Right atrium auricular region (tissue), 2 donors: ENCODE results near the gene HOXA10. TPM values are rescaled to one million over a fixed set of nuclear protein-coding genes. Genes with fewer than 3 reads are reported as not detected.

Experiments
- DNase-seq: peaks from one replicate; pipeline ENCODE4 v3.0.0-alpha.2; 2019; ENCODE audit warnings: low spot score
- H3K27ac ChIP-seq, 2 donors: fragments of 200-600 bp; sonication (generic); 1 replicate in 1 of 2; 2 replicates in 1 of 2; pipeline ENCODE4 v1.5.1; 2016 to 2019
- H3K27me3 ChIP-seq, 2 donors: fragments of 200-600 bp; sonication (generic); one replicate each; pipeline versions ENCODE4 v1.5.1 to v1.6.0; 2017 to 2019
- H3K36me3 ChIP-seq: fragments of 200-600 bp; sonication (generic); one replicate; pipeline ENCODE4 v1.5.1; 2016
- H3K4me1 ChIP-seq, 2 donors: fragments of 200-600 bp; sonication (generic); one replicate each; pipeline versions ENCODE4 v1.5.1 to v1.6.0; 2017 to 2019
- H3K4me3 ChIP-seq, 2 donors: fragments of 200-600 bp; sonication (generic); 1 replicate in 1 of 2; 2 replicates in 1 of 2; pipeline ENCODE4 v1.5.1; 2017 to 2019; ENCODE audit warnings: mild to moderate bottlenecking in 1 of 2, moderate library complexity in 1 of 2
- H3K9me3 ChIP-seq, 2 donors: fragments of 200-600 bp; sonication (generic); one replicate each; pipeline ENCODE4 v1.5.1; 2019
- total RNA-seq, 2 donors: library from RNA; depleted of rRNA; stranded (reverse); fragments of >200 nt; gene quantifications; one replicate each; pipeline ENCODE4 v1.1.0, GENCODE V29; 2016
- TF ChIP-seq, protein P1 (sequence below), 2 donors: fragments of 200-600 bp; sonication (generic); IDR thresholded peaks; one replicate each; pipeline ENCODE4 v1.5.1; 2019; ENCODE audit warnings: antibody characterized with exemption in 2 of 2

The HOXA10 gene
- total RNA-seq, 2 donors from 2014 or later, result not detected

DNA sequence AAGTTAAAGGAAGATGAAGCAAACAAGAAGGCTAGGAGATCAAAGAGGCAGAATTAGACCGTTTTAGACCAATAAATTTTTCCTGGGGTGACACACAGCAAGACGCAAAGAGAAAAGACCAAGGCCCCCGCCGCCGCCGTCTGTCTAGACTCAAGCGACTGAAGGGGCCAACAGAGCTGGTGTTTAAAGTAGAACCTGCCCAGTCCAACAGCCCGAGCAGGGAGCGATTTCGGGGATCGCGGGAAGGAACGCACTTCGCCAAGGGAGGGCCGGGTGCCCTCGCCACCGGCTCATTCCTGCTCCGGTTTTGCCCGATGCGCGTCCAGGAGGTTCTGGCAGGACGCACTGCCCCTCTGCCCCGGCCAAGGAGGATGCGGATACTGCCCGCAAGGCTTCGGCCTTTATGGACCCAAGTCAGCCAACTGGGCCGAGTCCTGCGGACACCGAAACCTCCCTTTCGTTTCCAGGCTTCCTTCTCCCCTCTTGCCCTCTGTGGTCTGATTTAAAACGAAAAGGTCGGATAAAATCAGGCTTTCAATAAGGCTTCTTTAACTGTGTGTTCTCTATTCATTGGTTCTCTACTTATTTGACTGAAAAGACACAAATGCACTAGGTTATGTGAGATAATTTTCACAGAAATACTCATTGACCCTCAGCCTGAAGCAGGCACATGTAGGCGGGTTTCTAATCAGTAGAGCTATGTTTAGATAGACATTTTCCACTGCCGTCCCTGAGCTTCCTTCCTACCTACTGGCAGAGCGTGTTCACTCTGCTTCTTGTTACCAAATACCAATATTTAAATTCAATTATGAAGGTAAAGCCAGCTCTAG is 15.5 kb downstream of the HOXA10 start:
- Histone ChIP-seq H3K27me3 (peaks cover 47 to 82% of the 10 kb centered on the region in 2 donors), H3K9me3 (no peaks in the 10 kb centered on the region), H3K4me3 (no peak overlapping the region), H3K27ac (no peak overlapping the region), H3K4me1 (peaks cover 0 to 49% of the 10 kb centered on the region in 2 donors), H3K36me3 (no peaks in the 10 kb centered on the region)
- TF ChIP-seq, protein P1, sequence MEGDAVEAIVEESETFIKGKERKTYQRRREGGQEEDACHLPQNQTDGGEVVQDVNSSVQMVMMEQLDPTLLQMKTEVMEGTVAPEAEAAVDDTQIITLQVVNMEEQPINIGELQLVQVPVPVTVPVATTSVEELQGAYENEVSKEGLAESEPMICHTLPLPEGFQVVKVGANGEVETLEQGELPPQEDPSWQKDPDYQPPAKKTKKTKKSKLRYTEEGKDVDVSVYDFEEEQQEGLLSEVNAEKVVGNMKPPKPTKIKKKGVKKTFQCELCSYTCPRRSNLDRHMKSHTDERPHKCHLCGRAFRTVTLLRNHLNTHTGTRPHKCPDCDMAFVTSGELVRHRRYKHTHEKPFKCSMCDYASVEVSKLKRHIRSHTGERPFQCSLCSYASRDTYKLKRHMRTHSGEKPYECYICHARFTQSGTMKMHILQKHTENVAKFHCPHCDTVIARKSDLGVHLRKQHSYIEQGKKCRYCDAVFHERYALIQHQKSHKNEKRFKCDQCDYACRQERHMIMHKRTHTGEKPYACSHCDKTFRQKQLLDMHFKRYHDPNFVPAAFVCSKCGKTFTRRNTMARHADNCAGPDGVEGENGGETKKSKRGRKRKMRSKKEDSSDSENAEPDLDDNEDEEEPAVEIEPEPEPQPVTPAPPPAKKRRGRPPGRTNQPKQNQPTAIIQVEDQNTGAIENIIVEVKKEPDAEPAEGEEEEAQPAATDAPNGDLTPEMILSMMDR (IDR thresholded peaks at IDR 0.05), result no peak
- DNase-seq, result no peak

DNA sequence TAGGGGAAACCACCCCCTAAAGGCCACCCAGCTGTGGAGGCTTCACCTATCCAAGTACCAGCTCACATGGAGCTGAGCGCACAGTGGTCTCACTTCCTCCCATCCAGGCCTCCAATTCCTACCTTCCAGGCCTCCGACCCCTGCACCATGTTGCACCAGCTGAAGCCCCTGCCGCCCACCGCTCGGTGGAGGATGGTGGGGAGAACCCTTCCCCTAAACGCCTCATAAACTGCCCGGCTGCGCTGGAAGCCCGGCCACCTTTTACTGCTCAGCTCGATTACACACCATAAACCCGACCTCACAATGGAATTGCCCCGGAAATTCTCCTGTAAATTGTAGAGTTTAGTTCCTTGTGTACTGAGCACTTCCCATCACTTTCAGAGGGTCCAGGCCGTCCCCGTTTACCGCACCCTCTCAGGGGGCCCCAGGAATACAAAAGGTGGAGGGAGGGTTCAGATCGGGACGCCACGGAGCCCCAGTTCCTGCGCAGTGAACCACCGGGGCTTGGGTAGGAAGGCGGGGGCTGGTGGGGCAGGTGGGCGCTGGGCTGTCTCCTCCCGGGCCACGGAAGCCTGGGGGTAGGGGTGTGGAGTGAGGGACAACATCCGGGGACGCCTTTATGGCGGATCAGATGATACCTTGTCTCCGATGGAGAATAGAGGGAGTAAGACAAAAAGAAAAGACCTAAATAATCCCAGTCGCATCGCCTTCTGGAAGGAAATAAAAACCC is 16.3 kb downstream of the HOXA10 start:
- no peak overlapping the region for H3K27ac ChIP-seq
- no peaks in the 10 kb centered on the region for H3K36me3 ChIP-seq
- peaks cover 0 to 49% of the 10 kb centered on the region in 2 donors for H3K4me1 ChIP-seq
- peaks cover 52 to 85% of the 10 kb centered on the region in 2 donors for H3K27me3 ChIP-seq
- H3K9me3 ChIP-seq, result no peaks in the 10 kb centered on the region
- H3K4me3 ChIP-seq, result no peak overlapping the region
- DNase-seq, result no peak
- TF ChIP-seq, protein P1 (IDR thresholded peaks at IDR 0.05), result no peak

DNA sequence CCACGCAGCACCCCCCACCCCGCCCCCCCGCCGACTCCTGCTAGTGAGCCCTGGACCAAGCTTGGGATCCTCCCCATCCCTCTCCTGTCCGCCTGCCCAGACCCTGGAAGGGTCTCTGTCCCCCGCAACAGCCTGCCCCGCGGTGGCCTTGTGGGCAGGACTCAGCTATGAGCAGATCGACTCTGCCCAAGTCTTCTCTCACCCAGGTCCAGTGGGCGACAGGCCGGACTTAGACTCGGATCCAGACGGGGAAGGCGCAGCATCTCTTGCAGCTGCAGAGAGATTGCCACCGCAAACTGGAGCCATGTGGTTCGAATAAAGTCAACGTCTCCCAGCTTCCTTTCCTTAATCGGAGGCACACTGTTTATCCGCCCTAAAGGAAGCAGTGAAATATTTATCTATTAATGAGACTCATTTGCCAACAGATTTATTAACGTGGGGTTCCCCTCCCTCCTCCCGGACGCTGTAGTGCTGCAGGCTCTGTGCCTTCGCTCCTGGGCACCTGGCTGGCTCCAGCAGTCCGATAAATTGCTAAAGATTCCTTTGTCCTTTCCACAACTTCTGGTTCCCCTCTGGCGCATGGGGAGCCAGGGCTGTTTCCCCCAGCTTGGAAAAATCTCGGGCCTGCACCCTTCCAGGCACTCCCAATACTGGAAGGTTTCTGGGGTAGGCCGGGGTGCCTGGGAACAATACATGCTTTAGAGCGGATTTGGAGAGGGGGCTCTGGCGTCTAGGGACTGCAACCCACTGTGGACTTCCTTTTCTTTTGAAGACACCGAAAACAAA is 17.0 kb downstream of the HOXA10 start:
- H3K9me3 ChIP-seq, result no peaks in the 10 kb centered on the region
- no peak overlapping the region for H3K27ac ChIP-seq
- peaks cover 0 to 57% of the 10 kb centered on the region in 2 donors for H3K4me1 ChIP-seq
- peaks cover 59 to 88% of the 10 kb centered on the region in 2 donors for H3K27me3 ChIP-seq
- DNase-seq, result no peak
- H3K36me3 ChIP-seq, result no peaks in the 10 kb centered on the region
- TF ChIP-seq, protein P1 (IDR thresholded peaks at IDR 0.05), result no peak
- peak overlapping the region in 1 of 2 donors; percentile 13 for H3K4me3 ChIP-seq

DNA sequence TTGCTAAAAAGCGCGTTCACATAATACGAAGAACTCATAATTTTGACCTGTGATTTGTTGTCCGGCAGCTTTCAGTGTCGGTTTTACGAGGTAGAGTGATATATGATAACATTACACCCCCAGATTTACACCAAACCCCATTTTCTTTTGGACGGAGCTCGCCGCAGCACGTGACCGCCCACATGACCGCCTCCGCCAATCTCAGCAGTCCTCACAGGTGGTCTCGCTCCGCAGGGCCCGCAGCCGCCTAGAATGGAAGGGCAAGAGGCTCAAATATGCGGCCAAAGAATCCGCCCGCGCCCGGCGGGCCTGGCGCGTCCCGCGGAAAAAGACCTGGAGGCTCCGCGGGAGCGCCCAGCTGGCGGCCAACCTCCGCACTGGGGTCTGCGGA is 17.6 kb downstream of the HOXA10 start, which contains the start of gene HOXA7:
HOXA7 (minus strand) TSS at position 168 of the 391 bp plus-strand sequence; CDS start at position 38, 130 bp downstream.
- H3K27me3 ChIP-seq, result peaks cover 64 to 88% of the 10 kb centered on the region in 2 donors
- H3K4me3 ChIP-seq, result peak within 1 kb of the TSS in 1 of 2 donors; percentile 13
- no peaks in the 10 kb centered on the region for H3K9me3 ChIP-seq
- no peak within 1 kb of the TSS for H3K27ac ChIP-seq
- no peaks in the 10 kb centered on the region for H3K36me3 ChIP-seq
- DNase-seq, result no peak
- TF ChIP-seq, protein P1 (IDR thresholded peaks at IDR 0.05), result no peak
- H3K4me1 ChIP-seq, result peaks cover 0 to 58% of the 10 kb centered on the region in 2 donors

DNA sequence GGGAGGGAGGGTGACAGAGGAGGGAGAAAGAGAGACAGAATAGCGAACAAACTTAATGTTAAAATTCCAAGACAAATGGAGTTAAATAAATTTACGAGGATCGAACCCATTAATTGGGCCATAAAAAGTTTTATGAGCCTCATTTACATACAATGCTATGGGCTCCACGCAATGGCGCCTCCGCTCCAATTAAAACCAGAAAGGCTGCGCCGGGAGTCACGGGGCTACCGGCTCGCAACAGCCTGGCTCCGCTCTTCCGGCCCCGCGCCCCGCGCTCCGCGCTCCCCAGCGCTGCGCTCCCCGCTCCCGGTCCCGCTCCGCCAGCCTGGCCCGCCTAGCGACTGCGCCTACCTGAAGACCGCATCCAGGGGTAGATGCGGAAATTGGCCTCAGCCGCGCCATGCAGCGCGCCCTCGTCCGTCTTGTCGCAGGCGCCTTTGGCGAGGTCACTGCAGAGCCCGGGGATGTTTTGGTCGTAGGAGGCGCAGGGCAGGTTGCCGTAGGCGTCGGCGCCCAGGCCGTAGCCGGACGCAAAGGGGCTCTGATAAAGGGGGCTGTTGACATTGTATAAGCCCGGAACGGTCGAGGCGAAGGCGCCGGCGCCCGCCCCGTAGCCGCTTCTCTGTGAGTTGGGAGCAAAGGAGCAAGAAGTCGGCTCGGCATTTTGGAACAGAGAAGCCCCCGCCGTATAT is 18.2 kb downstream of the HOXA10 start:
- H3K4me1 ChIP-seq, result peaks cover 0 to 58% of the 10 kb centered on the region in 2 donors
- H3K4me3 ChIP-seq, result peak overlapping the region in 1 of 2 donors; percentile 13
- H3K36me3 ChIP-seq, result no peaks in the 10 kb centered on the region
- no peak for DNase-seq
- TF ChIP-seq, protein P1 (IDR thresholded peaks at IDR 0.05), result no peak
- H3K27ac ChIP-seq, result no peak overlapping the region
- H3K27me3 ChIP-seq, result peaks cover 69 to 89% of the 10 kb centered on the region in 2 donors
- H3K9me3 ChIP-seq, result no peaks in the 10 kb centered on the region
